ENCODE data around the gene SLC12A5. TPM values are rescaled to one million over a fixed set of nuclear protein-coding genes. Genes with fewer than 3 reads are reported as not detected.

SLC12A5 gene
- total RNA-seq, 1 experiment from 2014 or later, result 8.7 TPM

DNA sequence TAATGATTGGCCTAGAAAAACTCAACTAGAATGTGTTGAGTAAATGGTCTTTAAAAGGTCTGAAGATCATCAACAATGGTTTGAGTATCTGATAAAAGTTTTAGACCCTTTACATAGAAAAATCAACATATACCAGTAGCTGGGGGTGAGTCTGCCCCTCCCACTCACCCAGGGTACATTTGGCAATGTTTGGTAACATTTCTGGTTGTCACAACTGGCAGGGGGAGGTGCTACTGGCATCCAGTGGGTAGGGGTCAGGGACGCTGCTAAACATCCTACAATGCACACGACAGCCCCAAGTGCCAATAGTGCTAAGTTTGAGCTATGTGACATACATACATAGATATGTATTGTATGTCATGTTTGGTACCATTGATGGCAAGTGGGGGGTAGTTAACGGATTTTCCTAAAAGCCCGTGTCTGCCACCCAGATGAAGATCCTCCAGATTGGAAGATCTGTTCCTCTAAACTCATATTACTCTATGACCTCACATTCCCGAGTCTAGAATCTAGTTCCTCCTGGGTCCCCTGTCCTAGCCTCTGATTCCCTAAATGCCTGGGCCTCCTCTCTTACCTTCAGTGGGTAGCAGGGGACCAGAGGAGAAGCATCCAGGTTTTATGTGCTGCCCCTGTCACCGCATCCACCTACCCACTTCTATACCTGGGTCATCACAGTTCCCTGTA lies 22.9 kb upstream of the SLC12A5 start:
- ChIA-PET CTCF (no interaction called here), POLR2A (ENCODE audit: unreplicated experiment) (no interaction called here)
- intact Hi-C loops (cut with micrococcal nuclease; ENCODE audit: unreplicated experiment), result no loop called here
- no peak for DNase-seq
- Histone ChIP-seq H3K27me3 (ENCODE audit: insufficient read depth, low read depth) (no peaks in the 10 kb centered on the region), H3K4me3 (no peak overlapping the region), H2AFZ (no peak overlapping the region), H3K27ac (no peak overlapping the region), H3K9me3 (ENCODE audit: insufficient read depth, low read depth) (no peaks in the 10 kb centered on the region), H4K20me1 (ENCODE audit: insufficient read depth) (no peaks in the 10 kb centered on the region), H3K9me2 (ENCODE audit: insufficient read depth) (no peaks in the 10 kb centered on the region), H3K79me2 (ENCODE audit: low read depth) (no peaks in the 10 kb centered on the region), H3K4me2 (no peak overlapping the region), H3F3A (ENCODE audit: insufficient read depth, low read depth) (peaks cover 8% of the 10 kb centered on the region; the same call in 1 of the 2 replicates), H3K36me3 (ENCODE audit: low read depth) (no peaks in the 10 kb centered on the region), H3K4me1 (replicated peaks; ENCODE audit: insufficient read depth) (peaks cover 23% of the 10 kb centered on the region)
- TF ChIP-seq EZH2 (IDR thresholded peaks at IDR 0.05; ENCODE audit: low read depth) (no peak), CTCF (conservative IDR thresholded peaks at IDR 0.05) (no peak)
- BruUV-seq (replicated peaks), result no TSS peak

DNA sequence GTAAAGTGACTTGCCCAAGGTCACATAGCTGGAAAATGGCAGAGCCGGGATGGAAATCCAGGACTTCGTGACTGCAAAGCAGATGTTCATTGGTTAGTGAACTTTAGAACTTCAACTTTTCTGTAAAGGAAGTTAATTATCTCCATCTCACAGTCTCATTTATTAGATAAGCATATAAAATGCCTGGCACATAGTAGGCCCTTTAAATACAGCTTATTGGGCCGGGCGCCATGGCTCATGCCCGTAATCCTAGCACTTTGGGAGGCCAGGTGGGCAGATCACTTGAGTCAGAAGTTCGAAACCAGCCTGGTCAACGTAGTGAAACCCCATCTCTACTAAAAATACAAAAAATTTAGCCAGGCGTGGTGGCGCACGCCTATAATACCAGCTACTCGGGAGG lies 22.1 kb upstream of the SLC12A5 start:
- BruUV-seq (replicated peaks), result no TSS peak
- Histone ChIP-seq H3K9me2 (ENCODE audit: insufficient read depth) (no peaks in the 10 kb centered on the region), H3K27ac (no peak overlapping the region), H2AFZ (no peak overlapping the region), H3K27me3 (ENCODE audit: insufficient read depth, low read depth) (no peaks in the 10 kb centered on the region), H3K9me3 (ENCODE audit: insufficient read depth, low read depth) (no peaks in the 10 kb centered on the region), H4K20me1 (ENCODE audit: insufficient read depth) (no peaks in the 10 kb centered on the region), H3K4me3 (no peak overlapping the region), H3K4me1 (replicated peaks; ENCODE audit: insufficient read depth) (peaks cover 23% of the 10 kb centered on the region), H3K36me3 (ENCODE audit: low read depth) (no peaks in the 10 kb centered on the region), H3K79me2 (ENCODE audit: low read depth) (no peaks in the 10 kb centered on the region), H3F3A (ENCODE audit: insufficient read depth, low read depth) (peaks cover 8% of the 10 kb centered on the region; the same call in 1 of the 2 replicates), H3K4me2 (no peak overlapping the region)
- no peak for TF ChIP-seq EZH2 (IDR thresholded peaks at IDR 0.05; ENCODE audit: low read depth)
- ChIA-PET POLR2A (ENCODE audit: unreplicated experiment) (no interaction called here), CTCF (interaction anchor here (0.6 kb wide), 1 partner anchor 16 kb away, joined by 8 read pairs; no protein-coding TSS in a partner anchor)
- intact Hi-C loops (cut with micrococcal nuclease; ENCODE audit: unreplicated experiment), result no loop called here
- DNase-seq, result no peak

DNA sequence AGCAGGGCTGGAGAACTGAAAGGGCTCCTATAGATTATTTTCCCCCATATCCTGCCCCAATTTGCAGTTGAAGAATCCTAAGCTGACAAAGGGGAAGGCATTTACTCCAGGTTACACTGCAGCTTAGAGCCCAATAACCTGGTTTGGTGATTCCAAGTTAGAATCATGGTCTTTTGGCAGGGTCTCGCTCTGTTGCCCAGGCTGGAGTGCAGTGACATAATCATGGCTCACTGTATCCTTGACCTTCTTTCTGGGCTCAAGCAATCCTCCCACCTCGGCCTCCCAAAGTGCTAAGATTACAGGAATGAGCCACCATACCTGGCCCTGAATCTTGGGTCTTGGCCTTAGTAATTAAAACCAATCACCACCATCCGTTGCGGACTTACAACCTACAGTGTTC lies 21.3 kb upstream of the SLC12A5 start:
- no peak overlapping the region for H3K27ac ChIP-seq
- no peaks in the 10 kb centered on the region for H4K20me1 ChIP-seq (ENCODE audit: insufficient read depth)
- no peak overlapping the region for H3K4me3 ChIP-seq
- no peak for DNase-seq
- H2AFZ ChIP-seq, result no peak overlapping the region
- H3K4me2 ChIP-seq, result no peak overlapping the region
- no peaks in the 10 kb centered on the region for H3K27me3 ChIP-seq (ENCODE audit: insufficient read depth, low read depth)
- H3K36me3 ChIP-seq (ENCODE audit: low read depth), result no peaks in the 10 kb centered on the region
- peaks cover 22% of the 10 kb centered on the region for H3K4me1 ChIP-seq (replicated peaks; ENCODE audit: insufficient read depth)
- no peaks in the 10 kb centered on the region for H3K79me2 ChIP-seq (ENCODE audit: low read depth)
- no TSS peak for BruUV-seq (replicated peaks)
- intact Hi-C loops (cut with micrococcal nuclease; ENCODE audit: unreplicated experiment), result no loop called here
- H3K9me2 ChIP-seq (ENCODE audit: insufficient read depth), result no peaks in the 10 kb centered on the region
- ChIA-PET POLR2A (ENCODE audit: unreplicated experiment) (no interaction called here), CTCF (interaction anchor here (0.6 kb wide), 1 partner anchor 15 kb away, joined by 8 read pairs; no protein-coding TSS in a partner anchor)
- no peaks in the 10 kb centered on the region for H3K9me3 ChIP-seq (ENCODE audit: insufficient read depth, low read depth)
- no peak for TF ChIP-seq EZH2 (IDR thresholded peaks at IDR 0.05; ENCODE audit: low read depth)
- peaks cover 8% of the 10 kb centered on the region; the same call in 1 of the 2 replicates for H3F3A ChIP-seq (ENCODE audit: insufficient read depth, low read depth)

DNA sequence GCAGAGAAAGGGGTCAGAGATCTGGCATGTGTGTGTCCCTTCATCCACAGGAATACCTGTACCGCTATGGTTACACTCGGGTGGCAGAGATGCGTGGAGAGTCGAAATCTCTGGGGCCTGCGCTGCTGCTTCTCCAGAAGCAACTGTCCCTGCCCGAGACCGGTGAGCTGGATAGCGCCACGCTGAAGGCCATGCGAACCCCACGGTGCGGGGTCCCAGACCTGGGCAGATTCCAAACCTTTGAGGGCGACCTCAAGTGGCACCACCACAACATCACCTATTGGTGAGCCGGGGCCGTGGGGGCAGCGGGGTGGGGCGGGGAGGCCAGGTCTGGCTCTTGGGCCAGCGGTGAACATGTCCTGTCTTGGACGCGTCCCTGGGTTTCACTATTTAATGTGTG lies 19.2 kb upstream of the SLC12A5 start:
- Histone ChIP-seq H3K36me3 (ENCODE audit: low read depth) (no peaks in the 10 kb centered on the region), H4K20me1 (ENCODE audit: insufficient read depth) (no peaks in the 10 kb centered on the region), H3K9me3 (ENCODE audit: insufficient read depth, low read depth) (no peaks in the 10 kb centered on the region), H3F3A (ENCODE audit: insufficient read depth, low read depth) (peaks cover 8% of the 10 kb centered on the region; the same call in 1 of the 2 replicates), H3K4me2 (no peak overlapping the region), H3K27me3 (ENCODE audit: insufficient read depth, low read depth) (no peaks in the 10 kb centered on the region), H2AFZ (no peak overlapping the region), H3K27ac (no peak overlapping the region), H3K79me2 (ENCODE audit: low read depth) (no peaks in the 10 kb centered on the region), H3K9me2 (ENCODE audit: insufficient read depth) (no peaks in the 10 kb centered on the region), H3K4me3 (no peak overlapping the region), H3K4me1 (replicated peaks; ENCODE audit: insufficient read depth) (peaks cover 9% of the 10 kb centered on the region)
- intact Hi-C loops (cut with micrococcal nuclease; ENCODE audit: unreplicated experiment), result loop anchor here (5.0 kb wide), 1 partner anchor 38 kb away; the partner anchor contains the start of gene ZNF335
- no peak for DNase-seq
- no TSS peak for BruUV-seq (replicated peaks)
- TF ChIP-seq EZH2 (IDR thresholded peaks at IDR 0.05; ENCODE audit: low read depth) (no peak), CTCF (conservative IDR thresholded peaks at IDR 0.05) (no peak)
- POLR2A ChIA-PET (ENCODE audit: unreplicated experiment), result no interaction called here
- CTCF ChIA-PET, result no interaction called here
